OCI-LY1 (cell line): Measurements from ENCODE around the gene NLRP13.

ENCODE experiments used
- CTCF ChIP-seq: fragments of 200-600 bp; sonication (generic), shearing (Covaris generic); IDR thresholded peaks from 2 replicates; pipeline ENCODE4 v1.5.1; 2017; ENCODE audit warnings: mild to moderate bottlenecking, antibody characterized with exemption, low read length, moderate library complexity, mixed read lengths
- EZH2 ChIP-seq: fragments of 200-600 bp; sonication (generic), shearing (Covaris generic); IDR thresholded peaks from 2 replicates; pipeline ENCODE4 v1.8.0; 2017; ENCODE audit warnings: borderline replicate concordance, mixed run types, mild to moderate bottlenecking, antibody characterized with exemption, low read length, moderate library complexity, mixed read lengths

GRCh38 chr19:55973982-55974381 is 41.8 kb upstream of the NLRP13 start:
- TF ChIP-seq CTCF (no peak), EZH2 (no peak)
